Esophagus (tissue), 2 donors: Measurements from ENCODE around the gene AMIGO2. TPM values are rescaled to one million over a fixed set of nuclear protein-coding genes. Genes with fewer than 3 reads are reported as not detected.

Experiments
- H3K27ac ChIP-seq, 2 donors: one replicate each; pipeline ENCODE4 v1.5.1; 2013; ENCODE audit warnings: low read depth in 2 of 2, mild to moderate bottlenecking in 2 of 2, inconsistent platforms in 1 of 2, low read length in 1 of 2, moderate library complexity in 1 of 2
- H3K27me3 ChIP-seq, 2 donors: one replicate each; pipeline ENCODE4 v1.6.1; 2013; ENCODE audit warnings: low read length in 2 of 2, control low read depth in 1 of 2, mild to moderate bottlenecking in 1 of 2; ENCODE audit not compliant: insufficient read depth in 2 of 2, control insufficient read depth in 1 of 2
- H3K36me3 ChIP-seq, 2 donors: one replicate each; pipeline ENCODE4 v1.6.1; 2013; ENCODE audit warnings: low read length in 1 of 2; ENCODE audit not compliant: control insufficient read depth in 2 of 2, insufficient read depth in 2 of 2
- H3K4me1 ChIP-seq, 2 donors: one replicate each; pipeline ENCODE4 v1.6.1; 2013; ENCODE audit warnings: low read length in 1 of 2; ENCODE audit not compliant: control insufficient read depth in 2 of 2, insufficient read depth in 2 of 2
- H3K4me3 ChIP-seq, 2 donors: one replicate each; pipeline ENCODE4 v1.5.1; 2013; ENCODE audit warnings: low read length in 2 of 2, mild to moderate bottlenecking in 2 of 2, low read depth in 1 of 2, moderate library complexity in 1 of 2
- H3K9me3 ChIP-seq, 2 donors: one replicate each; pipeline ENCODE4 v1.6.1; 2013; ENCODE audit warnings: mild to moderate bottlenecking in 2 of 2, low read depth in 1 of 2, low read length in 1 of 2, moderate library complexity in 1 of 2; ENCODE audit not compliant: control insufficient read depth in 2 of 2, insufficient read depth in 1 of 2
- WGBS, 2 donors: extraction: QIAGEN DNeasy Blood & Tissue Kit; methylation state at CpG; one replicate each; pipeline ENCODE4 v1.1.7; 2013; 5-methylcytosine and 5-hydroxymethylcytosine counted together
- polyA plus RNA-seq, 2 donors: library from polyadenylated mRNA; stranded (reverse); fragments of 200-250 nt; gene quantifications; one replicate each; pipeline ENCODE4 v1.2.3, GENCODE V29; 2013
- donor health status: healthy with polysubstance abuse.
- donor health status: Bipolar disorder and iron deficiency.

Gene AMIGO2
- polyA plus RNA-seq, 2 donors, result 1.5 to 2.2 TPM

GRCh38 chr12:47100160-47100559 lies 20.4 kb upstream of the AMIGO2 start:
- Histone ChIP-seq H3K36me3 (no peaks in the 10 kb centered on the region), H3K27me3 (no peaks in the 10 kb centered on the region), H3K27ac (no peak overlapping the region), H3K4me1 (no peaks in the 10 kb centered on the region), H3K9me3 (no peaks in the 10 kb centered on the region), H3K4me3 (no peak overlapping the region)
- 92 to 95% methylated on average over 2 of the region's 2 CpGs for WGBS, 2 donors

GRCh38 chr12:47099610-47100009 lies 19.9 kb upstream of the AMIGO2 start:
- Histone ChIP-seq H3K27me3 (no peaks in the 10 kb centered on the region), H3K9me3 (no peaks in the 10 kb centered on the region), H3K36me3 (no peaks in the 10 kb centered on the region), H3K27ac (no peak overlapping the region), H3K4me3 (no peak overlapping the region), H3K4me1 (no peaks in the 10 kb centered on the region)
- 68 to 88% methylated on average over 2 of the region's 2 CpGs for WGBS, 2 donors

- WGBS, 2 donors, result 89 to 94% methylated on average over 6 of the region's 6 CpGs
- no peak overlapping the region for H3K27ac ChIP-seq
- H3K36me3 ChIP-seq, result no peaks in the 10 kb centered on the region
- no peak overlapping the region for H3K4me3 ChIP-seq
- H3K27me3 ChIP-seq, result no peaks in the 10 kb centered on the region
- no peaks in the 10 kb centered on the region for H3K9me3 ChIP-seq
- no peaks in the 10 kb centered on the region for H3K4me1 ChIP-seq
Observed at GRCh38 chr12:47098099-47098498, 18.3 kb upstream of the AMIGO2 start.

- H3K27ac ChIP-seq, result no peak overlapping the region
- 60 to 67% methylated on average over 7 of the region's 7 CpGs for WGBS, 2 donors
Observed at GRCh38 chr12:47097276-47097896, 17.6 kb upstream of the AMIGO2 start.

GRCh38 chr12:47095446-47096236 lies 15.9 kb upstream of the AMIGO2 start:
- Histone ChIP-seq H3K4me1 (no peaks in the 10 kb centered on the region), H3K4me3 (no peak overlapping the region), H3K27me3 (no peaks in the 10 kb centered on the region), H3K27ac (no peak overlapping the region), H3K36me3 (no peaks in the 10 kb centered on the region), H3K9me3 (no peaks in the 10 kb centered on the region)
- WGBS, 2 donors, result 68 to 76% methylated on average over 3 of the region's 3 CpGs

More at GRCh38 chr12:47097276-47097896, 17.6 kb upstream of the AMIGO2 start:
- H3K36me3 ChIP-seq, result no peaks in the 10 kb centered on the region
- H3K4me3 ChIP-seq, result no peak overlapping the region
- no peaks in the 10 kb centered on the region for H3K9me3 ChIP-seq
- H3K4me1 ChIP-seq, result no peaks in the 10 kb centered on the region
- no peaks in the 10 kb centered on the region for H3K27me3 ChIP-seq

DNA sequence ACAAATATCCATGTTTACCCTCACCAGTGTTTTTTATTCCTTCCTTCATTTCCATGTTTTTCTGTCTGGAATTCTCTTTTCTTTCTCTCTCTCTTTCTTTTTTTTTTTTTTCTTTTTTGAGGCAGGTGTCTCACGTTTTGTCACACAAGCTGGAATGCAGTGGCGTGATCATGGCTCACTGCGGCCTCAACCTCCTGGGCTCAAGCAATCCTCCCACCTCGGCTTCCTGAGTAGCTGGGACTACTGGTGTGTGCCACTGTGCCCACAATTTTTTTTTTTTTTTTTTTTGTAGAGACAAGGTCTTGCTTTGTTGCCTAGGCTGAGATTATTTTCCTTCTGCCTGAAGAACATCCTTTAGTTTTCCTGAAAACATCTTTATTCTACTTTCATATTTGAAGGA lies 15.0 kb upstream of the AMIGO2 start:
- H3K4me3 ChIP-seq, result no peak overlapping the region
- H3K9me3 ChIP-seq, result no peaks in the 10 kb centered on the region
- H3K27me3 ChIP-seq, result no peaks in the 10 kb centered on the region
- no peaks in the 10 kb centered on the region for H3K36me3 ChIP-seq
- no peaks in the 10 kb centered on the region for H3K4me1 ChIP-seq
- no peak overlapping the region for H3K27ac ChIP-seq
- 88 to 96% methylated on average over 4 of the region's 4 CpGs for WGBS, 2 donors

DNA sequence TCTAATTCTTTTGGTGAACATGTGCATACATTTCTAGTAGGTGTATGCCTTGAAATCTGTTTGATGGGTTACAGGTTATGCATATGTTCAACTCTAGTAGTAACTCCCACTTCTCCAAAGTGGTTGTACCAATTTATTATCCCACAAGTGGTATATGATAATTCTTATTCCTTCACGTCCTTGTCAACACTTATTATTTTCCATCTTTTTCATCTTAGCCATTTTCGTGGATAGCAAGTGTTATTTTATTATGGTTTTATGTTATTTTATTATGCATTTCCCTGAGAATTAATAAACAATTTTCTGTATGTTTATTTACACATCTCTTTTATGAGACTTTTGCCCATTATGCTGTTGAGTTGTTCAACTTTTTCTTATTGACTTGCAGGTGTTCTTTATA lies 11.2 kb upstream of the AMIGO2 start:
- Histone ChIP-seq H3K4me3 (no peak overlapping the region), H3K27ac (no peak overlapping the region), H3K27me3 (no peaks in the 10 kb centered on the region), H3K4me1 (peaks cover 0 to 3% of the 10 kb centered on the region in 2 donors), H3K36me3 (no peaks in the 10 kb centered on the region), H3K9me3 (no peaks in the 10 kb centered on the region)
- 90 to 93% methylated on average over 2 of the region's 2 CpGs for WGBS, 2 donors

GRCh38 chr12:47088021-47088944 lies 8.5 kb upstream of the AMIGO2 start:
- peak overlapping the region; percentile 35 to 74 for H3K27ac ChIP-seq
- peaks cover 0 to 3% of the 10 kb centered on the region in 2 donors for H3K4me1 ChIP-seq
- no peaks in the 10 kb centered on the region for H3K36me3 ChIP-seq
- WGBS, 2 donors, result 29 to 46% methylated on average over 7 of the region's 7 CpGs
- no peaks in the 10 kb centered on the region for H3K27me3 ChIP-seq
- no peaks in the 10 kb centered on the region for H3K9me3 ChIP-seq
- H3K4me3 ChIP-seq, result no peak overlapping the region

DNA sequence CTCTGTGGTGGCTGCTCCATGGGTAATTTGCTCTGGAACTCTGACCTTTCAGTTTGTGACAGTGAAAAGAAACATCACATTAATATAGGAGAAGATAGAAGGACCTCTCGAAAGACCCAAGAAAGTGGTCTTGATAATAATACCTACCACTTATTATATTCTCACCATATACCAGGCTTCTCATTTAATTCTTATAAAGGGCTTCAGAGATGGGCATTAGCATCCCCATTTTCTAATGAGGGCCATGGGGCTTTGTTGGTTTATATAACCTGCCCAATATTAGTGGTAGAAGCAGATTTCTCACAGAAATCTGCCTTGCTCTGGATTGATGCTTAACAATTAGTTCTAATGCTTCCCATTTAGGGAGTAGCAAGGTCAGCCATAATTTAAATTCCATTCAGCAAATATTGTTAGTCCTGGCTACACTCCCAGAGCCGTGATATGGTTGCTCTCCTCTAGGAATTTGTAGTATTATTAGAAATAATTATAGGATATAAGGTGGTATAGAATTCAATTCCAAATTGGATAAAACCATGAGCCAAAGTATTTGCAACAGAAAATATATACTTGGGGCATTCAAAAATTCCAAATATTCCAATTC lies 7.4 kb upstream of the AMIGO2 start:
- no peak overlapping the region for H3K27ac ChIP-seq
- H3K27me3 ChIP-seq, result no peaks in the 10 kb centered on the region
- no peaks in the 10 kb centered on the region for H3K36me3 ChIP-seq
- 60 to 65% methylated on average over 2 of the region's 2 CpGs for WGBS, 2 donors
- peaks cover 0 to 3% of the 10 kb centered on the region in 2 donors for H3K4me1 ChIP-seq
- no peaks in the 10 kb centered on the region for H3K9me3 ChIP-seq
- no peak overlapping the region for H3K4me3 ChIP-seq
